H9 (cell line): ENCODE results near the gene KCND1. TPM values are rescaled to one million over a fixed set of nuclear protein-coding genes. Genes with fewer than 3 reads are reported as not detected.

Source experiments
- DNase-seq: peaks from one replicate; pipeline ENCODE4 v3.0.0-alpha.2; 2017
- H2AFZ ChIP-seq: one replicate; pipeline ENCODE4 v1.6.1; 2013; ENCODE audit warnings: mild to moderate bottlenecking, low read length, control low read depth, moderate library complexity
- H2AK5ac ChIP-seq: 2 replicates; pipeline ENCODE4 v1.6.1; 2013; ENCODE audit warnings: low read length, control low read depth, mixed read lengths; ENCODE audit not compliant: insufficient read length
- H2BK120ac ChIP-seq: one replicate; pipeline ENCODE4 v1.6.1; 2013; ENCODE audit warnings: low read depth, mild to moderate bottlenecking, low read length, control low read depth, inconsistent platforms; ENCODE audit not compliant: poor library complexity, severe bottlenecking
- H2BK12ac ChIP-seq: 2 replicates; pipeline ENCODE4 v1.6.1; 2013; ENCODE audit warnings: low read length, control low read depth, mixed read lengths, low read depth; ENCODE audit not compliant: insufficient read length
- H2BK15ac ChIP-seq: 2 replicates; pipeline ENCODE4 v1.6.1; 2013; ENCODE audit warnings: low read depth, low read length, control low read depth
- H2BK20ac ChIP-seq: one replicate; pipeline ENCODE4 v1.6.1; 2013; ENCODE audit warnings: low read depth, mild to moderate bottlenecking, low read length, control low read depth, inconsistent platforms; ENCODE audit not compliant: poor library complexity, severe bottlenecking
- H2BK5ac ChIP-seq: 2 replicates; pipeline ENCODE4 v1.6.1; 2013; ENCODE audit warnings: low read length, control low read depth, mixed read lengths; ENCODE audit not compliant: insufficient read length
- H3K14ac ChIP-seq: 2 replicates; pipeline ENCODE4 v1.6.1; 2013; ENCODE audit warnings: low read length, control low read depth; ENCODE audit not compliant: insufficient read depth
- H3K18ac ChIP-seq: 2 replicates; pipeline ENCODE4 v1.6.1; 2013; ENCODE audit warnings: low read depth, mild to moderate bottlenecking, mixed read lengths, low read length, control low read depth; ENCODE audit not compliant: insufficient read length
- H3K23ac ChIP-seq: 2 replicates; pipeline ENCODE4 v1.6.1; 2013; ENCODE audit warnings: low read length, control low read depth, mixed read lengths, low read depth; ENCODE audit not compliant: insufficient read length
- H3K23me2 ChIP-seq: 2 replicates; pipeline ENCODE4 v1.6.1; 2013; ENCODE audit warnings: low read depth, mild to moderate bottlenecking, mixed read lengths, low read length, control low read depth; ENCODE audit not compliant: insufficient read length, poor library complexity, severe bottlenecking
- H3K27ac ChIP-seq: 2 replicates; pipeline ENCODE4 v1.5.1; 2013; ENCODE audit warnings: low read length, control low read depth, mixed read lengths, low read depth; ENCODE audit not compliant: insufficient read length
- H3K27me3 ChIP-seq: 2 replicates; pipeline ENCODE4 v1.6.1; 2013; ENCODE audit warnings: low read length, control low read depth, inconsistent platforms; ENCODE audit not compliant: insufficient read depth
- H3K4ac ChIP-seq: 2 replicates; pipeline ENCODE4 v1.6.1; 2013; ENCODE audit warnings: low read depth, mild to moderate bottlenecking, control low read depth, inconsistent platforms, low read length, moderate library complexity
- H3K4me1 ChIP-seq: 2 replicates; pipeline ENCODE4 v1.6.1; 2013; ENCODE audit warnings: low read length, control low read depth, inconsistent platforms; ENCODE audit not compliant: insufficient read depth
- H3K4me2 ChIP-seq: 2 replicates; pipeline ENCODE4 v1.6.1; 2013; ENCODE audit warnings: low read length, control low read depth, mixed read lengths; ENCODE audit not compliant: insufficient read length, insufficient read depth
- H3K56ac ChIP-seq: 2 replicates; pipeline ENCODE4 v1.6.1; 2013; ENCODE audit warnings: low read depth, mild to moderate bottlenecking, mixed read lengths, low read length, control low read depth; ENCODE audit not compliant: insufficient read length
- H3K79me1 ChIP-seq: 2 replicates; pipeline ENCODE4 v1.6.1; 2013; ENCODE audit warnings: low read depth, mild to moderate bottlenecking, moderate library complexity, low read length, control low read depth, inconsistent platforms; ENCODE audit not compliant: insufficient read depth, poor library complexity, severe bottlenecking
- H3K79me2 ChIP-seq: 2 replicates; pipeline ENCODE4 v1.6.1; 2013; ENCODE audit warnings: low read length, control low read depth, inconsistent platforms; ENCODE audit not compliant: insufficient read depth
- H3K9ac ChIP-seq: 2 replicates; pipeline ENCODE4 v1.6.1; 2013; ENCODE audit warnings: low read length, control low read depth, mixed read lengths; ENCODE audit not compliant: insufficient read length; ENCODE audit errors: extremely low read depth
- H3K9me3 ChIP-seq: one replicate; pipeline ENCODE4 v1.6.1; 2013; ENCODE audit warnings: low read depth, low read length, inconsistent platforms; ENCODE audit not compliant: control insufficient read depth
- H3T11ph ChIP-seq: one replicate; pipeline ENCODE4 v1.6.1; 2013; ENCODE audit warnings: mild to moderate bottlenecking, low read length, control low read depth, inconsistent platforms
- H4K20me1 ChIP-seq: one replicate; pipeline ENCODE4 v1.6.1; 2013; ENCODE audit not compliant: control insufficient read depth, insufficient read length, insufficient read depth
- H4K5ac ChIP-seq: 2 replicates; pipeline ENCODE4 v1.6.1; 2013; ENCODE audit warnings: low read depth, mild to moderate bottlenecking, mixed read lengths, low read length, control low read depth; ENCODE audit not compliant: insufficient read length
- H4K8ac ChIP-seq: replicated peaks from 2 replicates; pipeline ENCODE4 v1.6.1; 2013; ENCODE audit warnings: low read length, control low read depth, mixed read lengths, low read depth; ENCODE audit not compliant: insufficient read length
- H4K91ac ChIP-seq: 2 replicates; pipeline ENCODE4 v1.6.1; 2013; ENCODE audit warnings: low read depth, mild to moderate bottlenecking, moderate library complexity, mixed read lengths, low read length, control low read depth; ENCODE audit not compliant: insufficient read length
- H3K27ac Mint-ChIP-seq, 3 experiments: 2 replicates in 2 of 3; 3 replicates in 1 of 3; pipeline ENCODE4 v1.8.0; 2020 to 2021; ENCODE audit warnings: mixed read lengths in 3 of 3, mild to moderate bottlenecking in 1 of 3, moderate library complexity in 1 of 3
- H3K27me3 Mint-ChIP-seq: 2 replicates; pipeline ENCODE4 v1.8.0; 2021; ENCODE audit warnings: low read depth, mild to moderate bottlenecking, moderate library complexity, mixed read lengths
- H3K36me3 Mint-ChIP-seq, 3 experiments: 2 replicates in 2 of 3; 3 replicates in 1 of 3; pipeline ENCODE4 v1.8.0; 2020 to 2021; ENCODE audit warnings: low read depth in 3 of 3, mixed read lengths in 3 of 3; ENCODE audit not compliant: insufficient read depth in 1 of 3
- H3K4me1 Mint-ChIP-seq, 2 experiments: 2 replicates each; pipeline ENCODE4 v1.8.0; 2020; ENCODE audit warnings: mixed read lengths in 2 of 2
- H3K4me3 Mint-ChIP-seq, 2 experiments: 2 replicates in 1 of 2; 3 replicates in 1 of 2; pipeline ENCODE4 v1.8.0; 2020 to 2021; ENCODE audit warnings: mild to moderate bottlenecking in 2 of 2, mixed read lengths in 2 of 2, moderate library complexity in 1 of 2
- H3K9me3 Mint-ChIP-seq, 2 experiments: 2 replicates in 1 of 2; 3 replicates in 1 of 2; pipeline ENCODE4 v1.8.0; 2020; ENCODE audit warnings: mild to moderate bottlenecking in 2 of 2, mixed read lengths in 2 of 2, moderate library complexity in 1 of 2
- CTCF ChIP-seq: fragments of 200-600 bp; sonication (generic); conservative IDR thresholded peaks from 3 replicates; pipeline ENCODE4 v1.8.0; 2021; ENCODE audit warnings: antibody characterized with exemption, mild to moderate bottlenecking
- WGBS: extraction: QIAGEN DNeasy Blood & Tissue Kit; methylation state at CpG from one replicate; pipeline ENCODE4 v1.1.7; 2013; ENCODE audit warnings: missing lambda C conversion rate, low lambda C conversion rate, mixed read lengths; ENCODE audit not compliant: insufficient read length; ENCODE audit errors: extremely low coverage; 5-methylcytosine and 5-hydroxymethylcytosine counted together
- total RNA-seq: library from RNA; stranded (reverse); gene quantifications from 2 replicates; pipeline ENCODE4 v1.2.1, GENCODE V29; 2021

Gene KCND1
- total RNA-seq, 1 experiment from 2014 or later = 5.7 TPM

GRCh38 chrX:48972220-48973164 lies 848 bp upstream of the KCND1 start:
- Histone ChIP-seq H3K14ac (no peak overlapping the region), H3K4me1 (no peaks in the 10 kb centered on the region), H2BK120ac (no peak overlapping the region), H2BK5ac (no peak overlapping the region), H4K91ac (no peak overlapping the region), H2BK20ac (no peak overlapping the region), H2AFZ (no peak overlapping the region), H2BK15ac (no peak overlapping the region), H3T11ph (no peak overlapping the region), H4K5ac (no peak overlapping the region), H2AK5ac (no peak overlapping the region), H3K79me1 (no peaks in the 10 kb centered on the region), H3K79me2 (no peaks in the 10 kb centered on the region), H4K20me1 (no peaks in the 10 kb centered on the region), H3K9me3 (no peaks in the 10 kb centered on the region), H3K27me3 (no peaks in the 10 kb centered on the region), H4K8ac (no peak overlapping the region), H3K56ac (no peak overlapping the region), H3K18ac (no peak overlapping the region), H3K23ac (no peak overlapping the region), H3K9ac (peak overlapping the region; percentile 29), H3K27ac (no peak overlapping the region), H3K23me2 (peaks cover 10% of the 10 kb centered on the region), H3K4ac (no peak overlapping the region), H2BK12ac (no peak overlapping the region), H3K4me2 (peak overlapping the region; percentile 70)
- peaks cover 8 to 9% of the 10 kb centered on the region in 2 experiments; a peak in 3 of 4 replicates for H3K4me1 Mint-ChIP-seq
- peak overlapping the region; percentile 69 to 84 for H3K4me3 Mint-ChIP-seq
- WGBS = 100% methylated on average over 2 of the region's 13 CpGs
- peak; percentile 67 for TF ChIP-seq CTCF
- peaks cover 2% of the 10 kb centered on the region; the same call in 1 of the 2 replicates for H3K27me3 Mint-ChIP-seq
- peaks cover 73 to 84% of the 10 kb centered on the region in 2 experiments for H3K9me3 Mint-ChIP-seq
- peaks cover 12 to 36% (median 25%) of the 10 kb centered on the region in 3 experiments for H3K36me3 Mint-ChIP-seq
- DNase-seq = peak; percentile 73
- H3K27ac Mint-ChIP-seq = peak overlapping the region in 2 of 3 experiments; percentile 48 to 90; a peak in 3 of 7 replicates
